Endodermal cell (in vitro differentiated cells): ENCODE measurements around the gene PACRG. TPM values are rescaled to one million over a fixed set of nuclear protein-coding genes. Genes with fewer than 3 reads are reported as not detected.
A peak's percentile ranks its signal among the peaks of the same experiment; 100 is the strongest.

ENCODE experiments used
- DNase-seq: peaks from one replicate; pipeline ENCODE4 v3.0.0-alpha.2; 2017
- H3K27ac ChIP-seq: 2 replicates; pipeline ENCODE4 v1.5.1; 2013; ENCODE audit warnings: mild to moderate bottlenecking, low read depth, low read length, moderate library complexity
- H3K27me3 ChIP-seq: 2 replicates; pipeline ENCODE4 v1.6.1; 2013; ENCODE audit warnings: mild to moderate bottlenecking, low read length, moderate library complexity; ENCODE audit not compliant: insufficient read depth, control insufficient read depth, poor library complexity, severe bottlenecking
- H3K36me3 ChIP-seq: 2 replicates; pipeline ENCODE4 v1.7.0; 2013; ENCODE audit warnings: mild to moderate bottlenecking, low read length, moderate library complexity; ENCODE audit not compliant: control insufficient read depth, insufficient read depth
- H3K4me1 ChIP-seq: one replicate; pipeline ENCODE4 v1.7.0; 2013; ENCODE audit warnings: low read length; ENCODE audit not compliant: control insufficient read depth, insufficient read depth
- H3K4me3 ChIP-seq: 2 replicates; pipeline ENCODE4 v1.5.1; 2013; ENCODE audit warnings: mild to moderate bottlenecking, low read length, moderate library complexity
- H3K9ac ChIP-seq: 2 replicates; pipeline ENCODE4 v1.6.1; 2013; ENCODE audit warnings: mild to moderate bottlenecking, low read length, moderate library complexity; ENCODE audit not compliant: poor library complexity, severe bottlenecking; ENCODE audit errors: extremely low read depth
- H3K9me3 ChIP-seq: 2 replicates; pipeline ENCODE4 v1.6.1; 2013; ENCODE audit warnings: mild to moderate bottlenecking, low read length, moderate library complexity; ENCODE audit not compliant: control insufficient read depth
- H3K27ac Mint-ChIP-seq: 2 replicates; pipeline ENCODE4 v1.8.0; 2020; ENCODE audit warnings: mixed read lengths
- H3K27me3 Mint-ChIP-seq: 2 replicates; pipeline ENCODE4 v1.8.0; 2021; ENCODE audit warnings: mild to moderate bottlenecking, mixed read lengths; ENCODE audit not compliant: insufficient read depth
- H3K36me3 Mint-ChIP-seq: 2 replicates; pipeline ENCODE4 v1.8.0; 2020; ENCODE audit warnings: low read depth, mixed read lengths
- H3K4me1 Mint-ChIP-seq: 2 replicates; pipeline ENCODE4 v1.8.0; 2020; ENCODE audit warnings: mixed read lengths
- H3K4me3 Mint-ChIP-seq: 2 replicates; pipeline ENCODE4 v1.8.0; 2020; ENCODE audit warnings: mild to moderate bottlenecking, moderate library complexity, mixed read lengths
- H3K9me3 Mint-ChIP-seq: 2 replicates; pipeline ENCODE4 v1.8.0; 2020; ENCODE audit warnings: mild to moderate bottlenecking, mixed read lengths
- WGBS, 2 experiments: methylation state at CpG; one replicate each; pipeline versions ENCODE4 v1.1.5 to v1.1.7; 2013; ENCODE audit warnings: missing lambda C conversion rate in 2 of 2, mixed read lengths in 1 of 2; ENCODE audit not compliant: insufficient coverage in 1 of 2, insufficient read length in 1 of 2; 5-methylcytosine and 5-hydroxymethylcytosine counted together
- total RNA-seq, 2 donors: library from RNA; stranded (reverse); fragmentation: NEBNext Ultra II Directional in 1 of 2; extraction: Animal tissue kit (Norgen Biotek cat#: 25700) in 1 of 2; gene quantifications; 2 replicates in 1 of 2; 3 replicates in 1 of 2; pipeline ENCODE4 v1.2.1, GENCODE V29; 2021
- TF ChIP-seq, protein P1 (sequence below): fragments of 200-600 bp; sonication (generic); conservative IDR thresholded peaks from 2 replicates; pipeline ENCODE4 v1.5.0; 2021; ENCODE audit warnings: antibody characterized with exemption, mild to moderate bottlenecking

Gene PACRG
- total RNA-seq, 2 donors from 2014 or later = 0.42 to 0.44 TPM

- Histone ChIP-seq H3K4me1 (peaks cover 4% of the 10 kb centered on the region), H3K27me3 (no peaks in the 10 kb centered on the region), H3K36me3 (no peaks in the 10 kb centered on the region), H3K4me3 (no peak overlapping the region), H3K27ac (peak overlapping the region; percentile 94), H3K9ac (no peak overlapping the region), H3K9me3 (no peaks in the 10 kb centered on the region)
- Mint-ChIP-seq H3K4me3 (no peak overlapping the region), H3K4me1 (peaks cover 3% of the 10 kb centered on the region), H3K27me3 (peaks cover 1% of the 10 kb centered on the region), H3K27ac (no peak overlapping the region), H3K9me3 (no peaks in the 10 kb centered on the region), H3K36me3 (no peaks in the 10 kb centered on the region)
- TF ChIP-seq, protein P1, sequence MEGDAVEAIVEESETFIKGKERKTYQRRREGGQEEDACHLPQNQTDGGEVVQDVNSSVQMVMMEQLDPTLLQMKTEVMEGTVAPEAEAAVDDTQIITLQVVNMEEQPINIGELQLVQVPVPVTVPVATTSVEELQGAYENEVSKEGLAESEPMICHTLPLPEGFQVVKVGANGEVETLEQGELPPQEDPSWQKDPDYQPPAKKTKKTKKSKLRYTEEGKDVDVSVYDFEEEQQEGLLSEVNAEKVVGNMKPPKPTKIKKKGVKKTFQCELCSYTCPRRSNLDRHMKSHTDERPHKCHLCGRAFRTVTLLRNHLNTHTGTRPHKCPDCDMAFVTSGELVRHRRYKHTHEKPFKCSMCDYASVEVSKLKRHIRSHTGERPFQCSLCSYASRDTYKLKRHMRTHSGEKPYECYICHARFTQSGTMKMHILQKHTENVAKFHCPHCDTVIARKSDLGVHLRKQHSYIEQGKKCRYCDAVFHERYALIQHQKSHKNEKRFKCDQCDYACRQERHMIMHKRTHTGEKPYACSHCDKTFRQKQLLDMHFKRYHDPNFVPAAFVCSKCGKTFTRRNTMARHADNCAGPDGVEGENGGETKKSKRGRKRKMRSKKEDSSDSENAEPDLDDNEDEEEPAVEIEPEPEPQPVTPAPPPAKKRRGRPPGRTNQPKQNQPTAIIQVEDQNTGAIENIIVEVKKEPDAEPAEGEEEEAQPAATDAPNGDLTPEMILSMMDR = no peak
- 69 to 80% methylated on average over 16 of the region's 16 CpGs for WGBS, 2 experiments
- DNase-seq = no peak
Observed at GRCh38 chr6:163341224-163342061, 613.7 kb downstream of the PACRG start.

DNA sequence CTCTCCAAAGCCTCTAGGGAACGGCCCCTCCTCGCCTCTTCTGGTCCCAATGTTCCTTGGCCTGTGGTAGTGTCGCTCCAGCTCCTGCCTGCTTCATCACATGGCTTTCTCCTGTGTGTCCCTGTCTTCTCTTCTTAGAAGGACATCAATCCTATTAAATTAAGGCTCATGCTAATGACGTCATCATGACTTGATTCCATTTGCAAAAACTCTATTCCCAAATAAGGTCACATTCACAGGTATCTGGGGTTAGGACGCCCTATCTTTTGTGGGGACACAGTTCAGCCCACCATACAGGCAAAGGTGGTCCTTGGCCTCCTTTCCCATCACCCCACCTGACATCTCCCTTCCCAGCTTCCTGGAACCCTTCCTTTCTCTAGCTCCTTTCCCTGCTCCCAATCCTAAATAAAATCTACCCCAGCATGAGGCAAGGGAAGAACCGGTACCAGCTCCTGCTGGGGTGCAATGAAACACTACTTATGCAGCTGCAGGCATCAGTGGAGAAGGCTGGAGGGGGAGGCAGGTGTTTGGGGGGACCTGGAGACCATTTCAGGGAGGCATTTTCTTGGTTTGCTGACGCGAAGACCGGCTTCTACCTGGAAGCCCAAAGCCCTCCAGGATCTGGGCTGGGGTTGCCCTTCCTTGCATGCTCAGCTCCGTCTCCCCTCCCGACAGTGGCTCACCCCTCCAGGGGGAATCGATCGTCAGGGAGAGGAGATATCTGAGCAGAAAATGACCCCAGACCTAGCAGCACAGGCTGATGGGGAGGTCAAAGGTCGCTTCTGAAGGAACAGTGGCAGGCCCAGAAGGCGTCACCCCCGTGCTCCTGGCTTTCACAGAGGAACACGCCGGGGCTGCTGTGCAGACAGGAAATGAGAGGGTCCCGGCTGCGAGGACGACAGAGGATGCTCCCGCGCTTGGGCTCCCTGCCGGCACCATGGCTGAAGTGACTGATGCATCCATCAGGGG is 615.1 kb downstream of the PACRG start:
- Histone ChIP-seq H3K9me3 (no peaks in the 10 kb centered on the region), H3K9ac (no peak overlapping the region), H3K4me1 (peaks cover 4% of the 10 kb centered on the region), H3K27ac (peak overlapping the region; percentile 94), H3K27me3 (no peaks in the 10 kb centered on the region), H3K36me3 (no peaks in the 10 kb centered on the region), H3K4me3 (no peak overlapping the region)
- Mint-ChIP-seq H3K4me1 (peaks cover 3% of the 10 kb centered on the region), H3K27ac (no peak overlapping the region), H3K27me3 (no peaks in the 10 kb centered on the region), H3K36me3 (no peaks in the 10 kb centered on the region), H3K9me3 (no peaks in the 10 kb centered on the region), H3K4me3 (no peak overlapping the region)
- no peak for DNase-seq
- TF ChIP-seq, protein P1 = no peak
- WGBS, 2 experiments = 87 to 91% methylated on average over 17 to 24 of the region's 24 CpGs

- no peaks in the 10 kb centered on the region for H3K36me3 ChIP-seq
- H3K9ac ChIP-seq = no peak overlapping the region
- 96 to 97% methylated on average over 3 to 8 of the region's 8 CpGs for WGBS, 2 experiments
- Mint-ChIP-seq H3K36me3 (no peaks in the 10 kb centered on the region), H3K27ac (no peak overlapping the region), H3K4me3 (no peak overlapping the region), H3K4me1 (peaks cover 9% of the 10 kb centered on the region), H3K9me3 (no peaks in the 10 kb centered on the region), H3K27me3 (no peaks in the 10 kb centered on the region)
- H3K9me3 ChIP-seq = no peaks in the 10 kb centered on the region
- H3K27ac ChIP-seq = no peak overlapping the region
- H3K4me1 ChIP-seq = peaks cover 4% of the 10 kb centered on the region
- H3K4me3 ChIP-seq = no peak overlapping the region
- TF ChIP-seq, protein P1 = no peak
- no peaks in the 10 kb centered on the region for H3K27me3 ChIP-seq
- no peak for DNase-seq
Observed at GRCh38 chr6:163343609-163344008, 615.8 kb downstream of the PACRG start.
